GM21529 (cell line): ENCODE data around the gene ETHE1.

Experiments used
- ATAC-seq: cut with Tn5 transposase; IDR thresholded peaks from one replicate; pipeline ENCODE4 v1.9.1; 2021; ENCODE audit not compliant: unreplicated experiment

ETHE1 gene

GRCh38 chr19:43526884-43527859, at the start of gene ETHE1:
ETHE1 (minus strand) TSS chr19:43527201; CDS start chr19:43527177, 24 bp downstream.
- ATAC-seq = peak; percentile 60

GRCh38 chr19:43575955-43576878, 49.2 kb upstream of the ETHE1 start:
- no peak for ATAC-seq

- peak; percentile 96 for ATAC-seq
These were observed 48.4 kb upstream of the ETHE1 start, which contains the start of the genes PINLYP and XRCC1 for GRCh38 chr19:43575156-43575950. PINLYP (plus strand) TSS chr19:43575801; CDS start chr19:43577192, 1,391 bp downstream. XRCC1 (minus strand) TSS chr19:43575527; CDS start chr19:43575458, 69 bp downstream.

GRCh38 chr19:43574424-43575155, 47.6 kb upstream of the ETHE1 start:
- no peak for ATAC-seq

GRCh38 chr19:43572171-43572588, 45.2 kb upstream of the ETHE1 start:
- ATAC-seq = no peak

DNA sequence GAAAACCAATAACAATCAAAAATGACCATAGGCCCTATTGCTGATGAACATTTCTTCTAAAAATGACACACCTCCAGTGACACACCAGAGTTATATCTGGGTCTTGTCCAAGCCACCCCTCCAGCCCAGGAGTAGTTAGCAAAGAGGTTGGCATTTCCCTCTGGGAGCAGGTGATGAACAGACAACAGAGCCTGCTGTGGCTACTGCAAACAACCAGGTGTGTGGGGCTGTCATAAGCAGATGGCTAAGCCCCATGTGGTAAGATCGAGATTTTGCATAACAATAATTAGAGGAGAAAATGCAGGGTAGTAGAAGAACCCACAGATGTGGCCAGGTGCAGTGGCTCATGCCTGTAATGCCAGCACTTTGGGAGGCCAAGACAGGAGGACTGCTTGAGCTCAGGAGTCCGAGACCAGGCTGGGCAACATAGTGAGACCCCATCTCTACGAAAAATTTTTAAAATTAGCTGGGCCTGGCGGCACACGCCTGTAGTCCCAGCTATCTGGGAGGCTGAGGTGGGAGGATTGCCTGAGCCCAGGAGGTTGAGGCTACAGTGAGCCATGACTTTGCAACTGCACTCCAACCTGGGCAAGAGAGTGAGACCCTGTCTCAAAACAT, 43.3 kb upstream of the ETHE1 start:
- no peak for ATAC-seq

DNA sequence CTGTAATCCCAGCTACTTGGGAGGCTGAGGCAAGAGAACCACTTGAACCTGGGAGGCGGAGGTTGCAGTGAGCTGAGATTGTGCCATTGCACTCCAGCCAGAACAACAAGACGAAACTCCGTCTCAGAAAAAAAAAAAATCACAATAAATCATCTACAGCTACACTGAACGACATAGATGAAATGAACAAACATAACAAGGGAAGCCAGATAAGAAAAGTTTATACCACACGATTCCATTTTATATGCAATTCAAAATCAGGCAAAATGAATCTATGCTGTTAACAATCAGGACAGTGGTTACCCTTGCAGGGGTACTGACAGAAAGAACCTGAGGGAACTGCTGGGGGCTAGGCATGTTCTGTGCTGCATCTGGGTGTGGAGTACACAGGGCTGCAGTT, 42.7 kb upstream of the ETHE1 start:
- ATAC-seq = no peak

GRCh38 chr19:43564800-43565199, 37.8 kb upstream of the ETHE1 start:
- no peak for ATAC-seq

DNA sequence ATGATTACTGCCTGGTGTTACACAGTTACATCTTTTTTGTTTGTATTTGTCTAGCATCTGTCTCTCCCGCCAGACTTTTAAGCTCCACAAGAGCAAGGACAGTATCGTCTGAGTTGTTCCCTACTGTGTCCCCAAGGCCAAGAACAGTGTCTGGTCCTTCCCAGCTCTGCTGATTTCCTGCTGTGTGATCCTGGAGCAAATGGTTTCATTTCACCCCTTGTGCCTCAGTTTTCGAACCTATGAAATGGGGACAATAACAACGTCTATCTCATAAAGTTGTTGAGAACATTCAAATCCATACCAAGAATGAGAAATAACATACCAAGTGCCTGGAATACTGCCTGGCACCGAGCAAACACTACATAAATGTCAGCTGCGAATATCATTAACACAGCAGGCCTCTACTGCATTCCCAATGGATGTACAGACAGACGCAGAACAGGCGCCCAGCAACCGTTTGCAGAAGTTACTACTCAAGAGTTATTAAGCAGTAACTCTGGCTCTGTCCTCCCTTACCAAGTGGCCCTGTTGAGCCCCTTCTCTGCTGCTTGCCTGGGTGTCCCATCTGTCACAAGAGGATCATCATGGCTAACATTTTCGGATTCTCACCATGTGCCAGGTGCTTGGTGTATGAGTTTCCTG, 36.9 kb upstream of the ETHE1 start:
- ATAC-seq = no peak

DNA sequence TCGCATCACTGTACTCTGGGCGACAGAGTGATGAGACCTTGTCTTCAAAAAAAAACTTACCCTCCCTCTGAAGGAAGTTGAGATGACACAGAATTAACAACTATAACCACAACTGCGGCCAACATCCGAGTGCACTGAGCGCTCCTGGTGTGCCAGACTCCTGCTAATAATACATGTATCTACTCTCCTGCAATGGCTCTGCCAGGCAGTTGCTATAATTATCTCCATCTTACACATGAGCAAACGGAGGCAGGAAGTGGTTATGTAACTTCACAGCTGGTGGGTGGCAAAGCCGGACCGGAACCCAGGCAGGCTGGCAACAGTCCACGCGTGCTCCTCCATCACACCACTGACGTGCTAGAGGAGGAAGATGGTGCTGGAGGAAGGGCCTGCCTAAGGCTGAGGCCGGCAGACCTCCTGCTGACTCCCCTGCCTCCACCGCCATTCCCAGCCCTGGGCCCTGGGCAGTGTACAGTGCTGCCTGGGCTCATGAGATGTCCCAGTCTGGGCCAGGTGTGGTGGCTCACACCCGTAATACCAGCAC, 35.8 kb upstream of the ETHE1 start:
- peak; percentile 58 for ATAC-seq

DNA sequence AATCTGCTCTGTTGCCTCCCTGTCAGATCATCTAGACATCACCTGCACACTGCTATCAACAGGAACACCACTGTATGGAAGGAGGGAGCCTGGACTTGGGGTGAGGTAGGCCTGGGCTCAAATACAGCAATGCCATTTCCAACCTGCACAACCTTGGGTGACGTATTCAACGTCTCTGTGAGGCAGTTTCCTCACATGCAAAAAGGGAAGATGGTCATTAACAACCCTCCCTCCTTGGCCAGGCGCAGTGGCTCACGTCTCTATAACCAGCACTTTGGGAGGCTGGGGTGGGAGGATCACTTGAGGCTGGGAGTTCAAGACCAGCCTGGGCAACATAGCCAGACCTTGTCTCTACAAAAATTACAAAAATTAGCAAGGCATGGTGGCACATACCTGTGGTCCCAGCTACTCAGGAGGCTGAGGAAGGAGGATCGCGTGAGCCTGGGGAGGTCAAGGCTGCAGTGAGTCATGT, 35.3 kb upstream of the ETHE1 start:
- ATAC-seq = no peak

DNA sequence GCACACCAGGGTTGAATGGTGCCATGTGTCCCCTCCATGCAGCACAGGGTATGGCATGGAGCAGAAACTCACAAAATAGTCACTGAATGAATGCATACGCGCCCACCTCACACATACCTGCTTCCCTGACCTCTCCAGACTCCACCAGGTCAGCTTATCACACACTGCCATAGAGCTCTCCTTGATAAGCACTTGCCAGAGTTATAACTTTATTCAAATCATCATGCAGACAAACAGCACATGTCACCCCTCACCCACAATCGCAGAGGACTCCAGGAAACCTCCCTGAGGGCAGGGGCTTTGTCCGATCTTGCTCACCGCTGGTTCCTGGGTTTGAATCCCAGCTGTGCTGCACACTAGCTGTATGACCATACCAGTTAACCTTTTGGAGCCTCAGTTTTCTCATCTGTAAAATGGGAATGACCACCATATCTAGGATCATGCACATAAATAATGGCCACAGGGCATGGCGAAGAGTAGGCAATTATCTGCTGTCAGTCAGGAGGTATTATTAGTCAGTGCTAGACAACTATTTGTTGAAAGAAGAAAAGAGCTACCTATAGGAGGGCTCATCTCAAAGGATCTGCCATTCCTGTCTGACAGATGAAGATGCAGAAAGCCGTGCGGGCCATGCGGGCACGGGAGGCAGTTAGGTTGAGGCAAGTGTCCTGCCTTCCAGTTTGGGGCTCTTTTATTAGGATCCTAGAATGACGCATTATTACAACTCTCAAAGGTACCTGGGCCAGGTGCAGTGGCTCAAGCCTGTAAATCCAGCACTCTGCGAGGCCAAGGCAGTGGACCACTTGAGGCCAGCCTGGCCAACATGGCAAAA, 34.4 kb upstream of the ETHE1 start:
- no peak for ATAC-seq

DNA sequence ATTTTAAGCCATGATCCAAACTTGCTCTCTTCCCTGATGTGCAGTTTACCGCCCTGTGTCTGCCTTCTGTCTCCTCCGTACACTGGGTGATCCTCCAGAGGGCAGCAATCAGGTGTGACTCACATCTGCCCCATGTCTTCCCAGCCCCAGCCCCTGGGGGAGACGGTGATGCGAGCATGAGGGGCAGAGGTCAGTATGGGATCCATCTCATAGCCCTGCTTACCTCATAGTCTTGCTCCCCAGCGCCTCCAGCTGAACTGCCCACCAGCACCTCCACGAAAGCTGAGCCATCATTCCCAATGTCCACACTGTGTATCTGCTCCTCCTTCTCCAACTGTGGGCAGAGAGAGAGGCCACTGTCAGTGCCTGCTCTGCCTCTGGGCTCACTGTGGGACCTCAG, 33.7 kb upstream of the ETHE1 start:
- no peak for ATAC-seq

DNA sequence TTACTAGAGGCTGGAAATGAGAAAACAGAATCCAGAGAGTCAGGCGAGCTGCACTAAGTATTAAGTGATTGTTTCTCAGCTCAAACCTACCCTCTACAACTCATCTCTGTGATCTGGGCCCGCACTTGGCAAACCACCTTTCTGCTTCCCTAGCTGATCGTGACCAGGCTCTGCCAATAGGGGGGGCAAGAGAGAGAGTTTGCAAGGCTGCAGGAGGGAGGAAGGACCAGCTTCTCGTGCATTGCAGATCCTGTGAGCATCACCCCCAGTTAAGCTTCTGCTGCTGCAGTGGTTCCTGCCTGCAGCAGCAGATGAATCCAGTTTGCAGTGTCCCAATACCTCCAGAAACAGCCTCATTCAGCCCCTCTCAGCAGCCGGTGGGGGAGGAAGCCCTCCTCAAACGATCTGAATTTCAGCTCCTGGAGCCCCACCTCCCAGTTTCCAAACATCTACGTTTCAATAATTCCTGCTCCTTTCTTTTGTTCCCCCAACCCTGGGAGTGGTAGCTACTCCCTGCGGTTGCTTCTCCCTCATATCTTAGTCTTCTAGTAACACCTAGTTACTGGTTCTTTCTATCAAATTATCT, 28.3 kb upstream of the ETHE1 start:
- ATAC-seq = no peak

DNA sequence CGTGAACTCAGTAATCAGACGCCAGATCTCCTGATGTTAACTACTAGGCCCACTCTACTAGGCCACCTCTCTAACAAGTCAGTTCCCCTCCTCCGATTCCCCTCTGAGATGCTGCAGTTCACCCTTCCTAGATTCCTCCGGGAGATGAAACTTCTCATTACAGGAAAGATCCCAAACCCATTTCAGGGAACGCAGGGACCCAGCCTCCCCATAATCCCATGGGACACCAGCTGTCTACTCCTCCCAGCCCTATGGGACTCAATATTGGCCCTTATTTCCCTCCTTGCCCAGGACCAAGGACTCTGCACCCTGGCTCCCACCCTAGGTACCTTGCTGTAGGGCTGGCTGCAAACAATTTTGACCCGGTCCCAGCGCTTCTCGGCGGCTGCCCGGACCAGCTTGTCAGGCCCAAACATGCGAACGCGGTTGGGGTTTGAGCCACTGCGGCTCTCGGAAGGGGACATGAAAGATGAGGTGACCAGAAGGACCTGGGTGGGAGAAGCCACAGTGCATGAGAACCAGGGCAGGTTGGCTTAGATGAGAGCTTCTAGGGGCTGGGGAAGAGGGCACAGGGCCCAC, 27.4 kb upstream of the ETHE1 start:
- no peak for ATAC-seq

DNA sequence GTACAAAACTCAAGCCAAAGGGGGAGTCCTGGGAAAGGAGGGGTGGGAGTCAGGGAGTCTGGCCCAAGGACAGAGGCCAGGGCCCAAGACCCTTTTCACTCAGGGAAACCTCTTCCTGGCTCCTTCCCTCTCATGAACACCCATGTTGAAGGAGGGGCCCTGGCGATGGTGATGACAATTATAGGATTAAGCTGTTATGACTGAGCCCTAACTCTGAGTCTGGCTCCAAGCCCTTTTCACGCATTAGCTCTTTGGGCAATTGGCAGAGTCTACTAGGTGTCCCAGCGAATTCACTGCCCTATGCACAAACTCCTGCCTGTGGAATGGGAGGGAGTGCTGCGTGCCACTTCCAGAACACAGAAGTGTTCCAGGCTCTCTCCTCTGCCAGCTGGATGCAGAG, 26.7 kb upstream of the ETHE1 start:
- no peak for ATAC-seq

GRCh38 chr19:43552616-43553015, 25.6 kb upstream of the ETHE1 start:
- no peak for ATAC-seq
